Neural progenitor cell (in vitro differentiated cells): Measurements from ENCODE around the gene ADM2.

Source experiments
- EZH2 ChIP-seq: fragments of 200-600 bp; sonication (generic); IDR thresholded peaks from 2 replicates; pipeline ENCODE4 v1.6.1; 2017; ENCODE audit warnings: antibody characterized with exemption, mild to moderate bottlenecking, moderate library complexity
- TF ChIP-seq, protein P1 (sequence below): fragments of 200-600 bp; sonication (generic); IDR thresholded peaks from 2 replicates; pipeline ENCODE4 v1.5.1; 2017; ENCODE audit warnings: antibody characterized with exemption, mild to moderate bottlenecking

DNA sequence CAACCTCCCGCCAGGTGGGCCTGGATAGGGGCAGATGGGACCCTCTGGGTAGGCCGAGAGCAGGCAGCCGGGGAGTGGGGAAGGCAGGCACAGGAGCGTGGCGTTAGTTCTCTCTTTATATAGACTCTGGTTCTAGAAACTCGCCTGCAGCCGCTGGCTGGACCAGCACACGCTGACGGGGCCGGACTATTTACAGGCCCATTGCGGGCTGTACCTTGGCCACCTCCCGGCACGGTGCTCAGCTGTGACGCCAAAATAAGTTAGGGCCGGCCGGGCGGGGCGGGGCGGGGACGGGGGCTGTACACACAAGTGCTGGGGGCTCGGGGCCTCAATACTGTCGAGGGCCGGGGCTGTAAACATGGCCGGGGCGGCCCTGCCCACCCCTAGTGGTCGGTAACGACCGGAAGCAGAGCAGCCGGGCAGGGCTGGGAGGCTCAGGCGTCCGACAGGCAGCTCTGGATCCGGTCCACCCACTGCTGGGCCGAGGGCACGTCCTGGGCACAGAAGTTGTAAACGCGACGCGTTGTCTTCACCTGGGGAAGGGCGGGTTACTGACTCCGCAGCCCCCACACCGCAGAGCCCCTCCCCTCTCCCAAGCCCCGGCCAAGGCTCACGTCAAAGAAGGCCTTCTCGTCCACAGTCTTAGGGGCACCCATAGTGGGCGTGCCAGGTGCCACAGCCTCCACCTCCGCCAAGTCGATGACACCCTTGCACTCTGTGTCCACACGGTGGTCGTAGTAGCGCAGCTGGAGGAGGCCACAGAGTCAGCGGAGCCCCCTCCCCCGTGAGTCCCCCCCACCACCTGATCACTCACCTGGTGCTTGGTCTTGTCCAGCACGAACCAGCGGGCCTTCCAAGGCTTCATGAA, 34.4 kb upstream of the ADM2 start:
- TF ChIP-seq, protein P1, sequence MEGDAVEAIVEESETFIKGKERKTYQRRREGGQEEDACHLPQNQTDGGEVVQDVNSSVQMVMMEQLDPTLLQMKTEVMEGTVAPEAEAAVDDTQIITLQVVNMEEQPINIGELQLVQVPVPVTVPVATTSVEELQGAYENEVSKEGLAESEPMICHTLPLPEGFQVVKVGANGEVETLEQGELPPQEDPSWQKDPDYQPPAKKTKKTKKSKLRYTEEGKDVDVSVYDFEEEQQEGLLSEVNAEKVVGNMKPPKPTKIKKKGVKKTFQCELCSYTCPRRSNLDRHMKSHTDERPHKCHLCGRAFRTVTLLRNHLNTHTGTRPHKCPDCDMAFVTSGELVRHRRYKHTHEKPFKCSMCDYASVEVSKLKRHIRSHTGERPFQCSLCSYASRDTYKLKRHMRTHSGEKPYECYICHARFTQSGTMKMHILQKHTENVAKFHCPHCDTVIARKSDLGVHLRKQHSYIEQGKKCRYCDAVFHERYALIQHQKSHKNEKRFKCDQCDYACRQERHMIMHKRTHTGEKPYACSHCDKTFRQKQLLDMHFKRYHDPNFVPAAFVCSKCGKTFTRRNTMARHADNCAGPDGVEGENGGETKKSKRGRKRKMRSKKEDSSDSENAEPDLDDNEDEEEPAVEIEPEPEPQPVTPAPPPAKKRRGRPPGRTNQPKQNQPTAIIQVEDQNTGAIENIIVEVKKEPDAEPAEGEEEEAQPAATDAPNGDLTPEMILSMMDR: no peak
- TF ChIP-seq EZH2: no peak
